HL-60 (cell line): ENCODE results near the gene RNF166.

Experiments
- DNase-seq, 2 experiments: peaks; one replicate each; pipeline ENCODE4 v3.0.0-alpha.2; 2010 to 2020; ENCODE audit warnings: low read depth in 1 of 2, low spot score in 1 of 2
- H3K27ac ChIP-seq: fragments of 250-450 bp; sonication (Bioruptor Pico); replicated peaks from 2 replicates; pipeline ENCODE4 v1.5.1; 2020; ENCODE audit warnings: mild to moderate bottlenecking, moderate library complexity
- H3K27me3 ChIP-seq: fragments of 250-450 bp; sonication (Bioruptor Pico); 2 replicates; pipeline ENCODE4 v1.5.1; 2021; ENCODE audit warnings: mild to moderate bottlenecking, moderate library complexity; ENCODE audit not compliant: insufficient read depth, poor library complexity, severe bottlenecking
- H3K4me3 ChIP-seq: replicated peaks from 2 replicates; pipeline ENCODE4 v1.5.1; 2011; ENCODE audit warnings: mild to moderate bottlenecking, control low read depth, low read length; ENCODE audit not compliant: insufficient read depth
- GABPA ChIP-seq: IDR thresholded peaks from 2 replicates; pipeline ENCODE4 v1.6.1; 2012; ENCODE audit warnings: low read depth
- POLR2AphosphoS5 ChIP-seq: IDR thresholded peaks from 2 replicates; pipeline ENCODE4 v1.6.1; 2012; ENCODE audit warnings: low read depth
- SPI1 ChIP-seq: IDR thresholded peaks from 2 replicates; pipeline ENCODE4 v1.6.1; 2012; ENCODE audit warnings: low read depth, mild to moderate bottlenecking, borderline replicate concordance
- TF ChIP-seq, protein P1 (sequence below): IDR thresholded peaks from one replicate; pipeline ENCODE4 v1.5.1; 2011; ENCODE audit warnings: low read length, control low read depth, inconsistent platforms; ENCODE audit not compliant: insufficient read depth
- TF ChIP-seq, protein P2 (sequence below): IDR thresholded peaks from 2 replicates; pipeline ENCODE4 v1.6.1; 2012; ENCODE audit warnings: low read depth; ENCODE audit not compliant: insufficient replicate concordance

The RNF166 gene

DNA sequence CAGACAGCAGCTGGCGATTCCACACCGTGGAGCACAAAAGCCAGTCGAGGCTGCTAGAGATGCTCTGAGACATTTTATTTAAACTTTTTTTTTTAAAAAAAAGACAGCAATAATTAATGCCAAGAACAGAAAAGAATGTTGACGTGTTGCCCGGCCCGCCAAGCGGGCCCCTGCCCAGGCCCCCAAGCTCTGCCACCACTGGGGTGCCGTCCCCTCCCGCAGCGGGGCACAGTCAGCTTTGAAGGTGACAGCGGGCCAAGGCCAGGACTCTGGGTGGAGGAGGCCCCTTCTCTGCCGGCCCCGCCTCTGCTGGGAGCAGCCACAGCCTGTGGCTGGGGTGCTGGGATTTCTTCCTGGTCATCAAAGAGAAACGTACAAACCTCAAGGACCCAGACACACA, 9.8 kb downstream of the RNF166 start:
- Histone ChIP-seq H3K4me3 (no peak overlapping the region), H3K27ac (no peak overlapping the region)

DNA sequence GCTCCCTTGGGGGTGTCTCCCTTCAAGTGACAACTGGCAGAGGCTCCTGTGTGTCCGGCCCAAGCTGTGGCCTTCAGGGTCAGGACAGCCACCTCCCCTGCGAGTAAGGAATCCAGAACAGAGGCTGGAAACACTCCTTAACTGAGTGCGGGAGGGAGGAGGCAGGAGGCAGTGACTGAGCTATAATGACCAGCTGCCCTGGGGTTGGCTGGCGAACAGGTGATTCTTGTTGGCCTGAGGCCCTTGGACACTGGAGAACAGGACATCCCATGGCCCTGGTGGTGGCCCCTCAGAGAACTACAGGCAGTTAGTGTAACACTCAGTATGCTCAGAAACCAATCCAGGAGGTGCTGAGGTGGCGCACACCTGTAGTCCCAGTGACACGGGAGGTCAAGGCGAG, 10.5 kb downstream of the RNF166 start:
- Histone ChIP-seq H3K27ac (no peak overlapping the region), H3K27me3 (no peaks in the 10 kb centered on the region), H3K4me3 (no peak overlapping the region)
- TF ChIP-seq, protein P1, sequence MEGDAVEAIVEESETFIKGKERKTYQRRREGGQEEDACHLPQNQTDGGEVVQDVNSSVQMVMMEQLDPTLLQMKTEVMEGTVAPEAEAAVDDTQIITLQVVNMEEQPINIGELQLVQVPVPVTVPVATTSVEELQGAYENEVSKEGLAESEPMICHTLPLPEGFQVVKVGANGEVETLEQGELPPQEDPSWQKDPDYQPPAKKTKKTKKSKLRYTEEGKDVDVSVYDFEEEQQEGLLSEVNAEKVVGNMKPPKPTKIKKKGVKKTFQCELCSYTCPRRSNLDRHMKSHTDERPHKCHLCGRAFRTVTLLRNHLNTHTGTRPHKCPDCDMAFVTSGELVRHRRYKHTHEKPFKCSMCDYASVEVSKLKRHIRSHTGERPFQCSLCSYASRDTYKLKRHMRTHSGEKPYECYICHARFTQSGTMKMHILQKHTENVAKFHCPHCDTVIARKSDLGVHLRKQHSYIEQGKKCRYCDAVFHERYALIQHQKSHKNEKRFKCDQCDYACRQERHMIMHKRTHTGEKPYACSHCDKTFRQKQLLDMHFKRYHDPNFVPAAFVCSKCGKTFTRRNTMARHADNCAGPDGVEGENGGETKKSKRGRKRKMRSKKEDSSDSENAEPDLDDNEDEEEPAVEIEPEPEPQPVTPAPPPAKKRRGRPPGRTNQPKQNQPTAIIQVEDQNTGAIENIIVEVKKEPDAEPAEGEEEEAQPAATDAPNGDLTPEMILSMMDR, result no peak
- no peak for TF ChIP-seq POLR2AphosphoS5
- TF ChIP-seq, protein P2, sequence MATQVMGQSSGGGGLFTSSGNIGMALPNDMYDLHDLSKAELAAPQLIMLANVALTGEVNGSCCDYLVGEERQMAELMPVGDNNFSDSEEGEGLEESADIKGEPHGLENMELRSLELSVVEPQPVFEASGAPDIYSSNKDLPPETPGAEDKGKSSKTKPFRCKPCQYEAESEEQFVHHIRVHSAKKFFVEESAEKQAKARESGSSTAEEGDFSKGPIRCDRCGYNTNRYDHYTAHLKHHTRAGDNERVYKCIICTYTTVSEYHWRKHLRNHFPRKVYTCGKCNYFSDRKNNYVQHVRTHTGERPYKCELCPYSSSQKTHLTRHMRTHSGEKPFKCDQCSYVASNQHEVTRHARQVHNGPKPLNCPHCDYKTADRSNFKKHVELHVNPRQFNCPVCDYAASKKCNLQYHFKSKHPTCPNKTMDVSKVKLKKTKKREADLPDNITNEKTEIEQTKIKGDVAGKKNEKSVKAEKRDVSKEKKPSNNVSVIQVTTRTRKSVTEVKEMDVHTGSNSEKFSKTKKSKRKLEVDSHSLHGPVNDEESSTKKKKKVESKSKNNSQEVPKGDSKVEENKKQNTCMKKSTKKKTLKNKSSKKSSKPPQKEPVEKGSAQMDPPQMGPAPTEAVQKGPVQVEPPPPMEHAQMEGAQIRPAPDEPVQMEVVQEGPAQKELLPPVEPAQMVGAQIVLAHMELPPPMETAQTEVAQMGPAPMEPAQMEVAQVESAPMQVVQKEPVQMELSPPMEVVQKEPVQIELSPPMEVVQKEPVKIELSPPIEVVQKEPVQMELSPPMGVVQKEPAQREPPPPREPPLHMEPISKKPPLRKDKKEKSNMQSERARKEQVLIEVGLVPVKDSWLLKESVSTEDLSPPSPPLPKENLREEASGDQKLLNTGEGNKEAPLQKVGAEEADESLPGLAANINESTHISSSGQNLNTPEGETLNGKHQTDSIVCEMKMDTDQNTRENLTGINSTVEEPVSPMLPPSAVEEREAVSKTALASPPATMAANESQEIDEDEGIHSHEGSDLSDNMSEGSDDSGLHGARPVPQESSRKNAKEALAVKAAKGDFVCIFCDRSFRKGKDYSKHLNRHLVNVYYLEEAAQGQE, result no peak
- TF ChIP-seq GABPA, result no peak
- no peak for TF ChIP-seq SPI1
- no peak for DNase-seq

More for the DNA sequence above, 9.8 kb downstream of the RNF166 start:
- TF ChIP-seq, protein P1, result no peak
- TF ChIP-seq, protein P2, result no peak
- no peak for TF ChIP-seq POLR2AphosphoS5
- no peak for TF ChIP-seq GABPA
- TF ChIP-seq SPI1, result no peak
- no peaks in the 10 kb centered on the region for H3K27me3 ChIP-seq
- no peak for DNase-seq

DNA sequence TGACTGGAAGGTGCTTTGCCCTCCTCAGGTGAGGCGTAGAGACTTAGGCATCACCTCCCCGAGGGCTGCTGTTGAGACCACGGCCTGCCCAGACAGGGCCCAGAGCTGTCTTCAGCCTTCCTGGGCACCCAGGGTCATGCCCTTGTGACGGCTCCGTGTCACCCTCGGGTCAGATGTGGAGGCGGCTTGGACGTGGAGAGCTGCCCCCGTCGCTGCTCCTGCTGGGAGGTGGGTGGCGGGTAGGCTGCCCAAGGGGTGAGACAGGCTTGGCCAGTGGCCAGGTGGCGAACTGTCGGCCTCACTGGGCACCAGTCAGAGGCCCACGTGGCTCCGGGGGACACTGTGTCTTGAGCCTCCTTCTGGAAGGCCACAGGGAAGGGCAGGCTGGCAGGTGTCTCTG, 11.0 kb downstream of the RNF166 start:
- TF ChIP-seq, protein P2, result no peak
- TF ChIP-seq GABPA (no peak), POLR2AphosphoS5 (no peak), SPI1 (no peak)
- TF ChIP-seq, protein P1, result no peak
- Histone ChIP-seq H3K4me3 (no peak overlapping the region), H3K27me3 (no peaks in the 10 kb centered on the region), H3K27ac (no peak overlapping the region)
- DNase-seq, result no peak
